Measurements from ENCODE around the gene CSNK1E.
A peak's percentile ranks its signal among the peaks of the same experiment; 100 is the strongest.

The CSNK1E gene

GRCh38 chr22:38276166-38276565, 41.1 kb downstream of the CSNK1E start:
- no peaks in the 10 kb centered on the region for H3K27me3 ChIP-seq (ENCODE audit: control insufficient read depth, insufficient read depth, low read length, poor library complexity, severe bottlenecking)
- no peaks in the 10 kb centered on the region for H3K36me3 ChIP-seq (ENCODE audit: control insufficient read depth, insufficient read depth, low read length)
- H3K4me3 ChIP-seq (ENCODE audit: insufficient read depth, low read depth, low read length): no peak overlapping the region
- H3K4me1 ChIP-seq (ENCODE audit: control insufficient read depth, insufficient read depth, low read length): peaks cover 17% of the 10 kb centered on the region
- H3K27ac ChIP-seq (ENCODE audit: insufficient read depth, low read depth, low read length, poor library complexity, severe bottlenecking): no peak overlapping the region
- WGBS, 2 experiments: 90 to 91% methylated on average over 2 of the region's 2 CpGs
- no peaks in the 10 kb centered on the region for H3K9me3 ChIP-seq (ENCODE audit: control insufficient read depth, low read length)

DNA sequence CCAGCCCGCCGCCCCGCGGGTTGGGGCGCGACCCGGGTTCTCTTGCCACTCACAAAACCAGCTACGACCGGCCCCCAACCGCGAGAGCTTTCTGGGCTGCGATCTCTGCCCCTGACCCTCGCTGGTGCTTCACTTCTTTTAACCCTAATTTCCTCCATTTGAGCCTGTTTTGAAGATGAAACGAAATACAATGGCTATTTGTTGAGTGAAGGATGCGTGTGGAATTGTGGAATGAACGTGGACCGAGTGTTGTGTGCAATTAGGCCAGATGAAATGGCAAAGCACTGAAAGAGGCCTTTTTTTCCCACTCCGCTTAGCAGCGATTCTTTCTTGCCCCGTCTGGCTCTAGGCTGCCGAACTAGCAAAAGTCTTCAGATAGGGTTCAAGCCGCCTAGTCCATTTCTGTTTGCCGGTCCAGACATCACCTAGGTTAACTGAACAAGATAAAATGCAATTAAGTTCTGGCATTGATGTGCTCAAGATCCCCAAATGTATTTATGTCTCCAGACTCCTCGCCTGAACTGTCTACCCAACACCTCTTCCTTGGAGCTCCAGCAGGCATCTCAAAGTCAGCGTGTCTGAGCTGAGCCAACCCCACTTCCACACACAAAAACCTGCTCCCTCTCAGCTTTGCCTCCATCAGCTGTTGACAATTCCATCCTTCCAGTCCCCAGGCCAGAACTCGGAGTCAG, 44.0 kb downstream of the CSNK1E start:
- 27 to 28% methylated on average over 26 of the region's 26 CpGs for WGBS, 2 experiments
- Histone ChIP-seq H3K9me3 (ENCODE audit: control insufficient read depth, low read length) (no peaks in the 10 kb centered on the region), H3K27me3 (ENCODE audit: control insufficient read depth, insufficient read depth, low read length, poor library complexity, severe bottlenecking) (no peaks in the 10 kb centered on the region), H3K4me1 (ENCODE audit: control insufficient read depth, insufficient read depth, low read length) (peaks cover 19% of the 10 kb centered on the region), H3K27ac (ENCODE audit: insufficient read depth, low read depth, low read length, poor library complexity, severe bottlenecking) (no peak overlapping the region), H3K4me3 (ENCODE audit: insufficient read depth, low read depth, low read length) (peak overlapping the region; percentile 65), H3K36me3 (ENCODE audit: control insufficient read depth, insufficient read depth, low read length) (no peaks in the 10 kb centered on the region)

DNA sequence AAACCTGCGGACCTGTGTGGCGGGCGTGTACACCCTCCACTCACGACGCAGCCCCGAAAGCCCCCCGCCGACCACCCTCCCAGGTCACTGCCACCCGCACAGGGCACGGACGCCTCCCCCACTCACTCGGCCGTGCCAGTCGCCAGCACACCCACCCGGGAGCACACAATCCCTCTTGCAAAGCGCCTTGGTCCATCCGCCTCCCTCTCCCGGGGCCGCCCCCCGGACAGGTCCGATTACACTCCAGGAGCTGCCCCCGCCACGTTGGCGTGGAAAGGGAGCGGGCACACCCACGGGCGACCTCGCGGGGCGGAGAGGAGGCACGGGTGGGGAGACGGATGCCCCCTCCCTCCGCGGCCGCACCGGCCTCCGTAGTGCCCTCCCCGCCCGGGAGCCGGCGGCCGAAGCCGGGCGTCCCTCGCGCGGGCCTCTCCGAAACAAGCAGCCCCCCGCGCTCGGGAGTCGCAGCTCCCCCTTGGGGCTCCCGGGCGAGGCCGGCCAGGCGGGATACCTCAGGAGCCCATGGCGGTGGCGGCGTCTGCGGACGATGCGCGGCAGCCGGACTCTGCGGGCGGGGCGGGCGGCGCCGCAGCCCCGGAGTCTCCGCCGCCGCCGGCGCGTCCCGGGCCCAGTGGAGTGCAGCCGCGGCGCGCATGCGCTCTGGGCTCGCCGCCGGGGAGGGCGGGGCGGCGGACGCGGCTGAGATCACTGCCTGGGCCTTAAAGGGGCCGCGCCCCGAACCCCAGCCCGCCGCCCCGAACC, 44.7 kb downstream of the CSNK1E start, which contains the start of gene TMEM184B:
Gene TMEM184B, minus strand, starts transcription at position 638 of the 762 bp plus-strand sequence. CDS start 25,049 bp downstream, outside the sequence.
- H3K4me1 ChIP-seq (ENCODE audit: control insufficient read depth, insufficient read depth, low read length): peaks cover 19% of the 10 kb centered on the region
- WGBS, 2 experiments: 0% methylated on average over 97 of the region's 97 CpGs
- H3K27me3 ChIP-seq (ENCODE audit: control insufficient read depth, insufficient read depth, low read length, poor library complexity, severe bottlenecking): no peaks in the 10 kb centered on the region
- no peaks in the 10 kb centered on the region for H3K9me3 ChIP-seq (ENCODE audit: control insufficient read depth, low read length)
- peak within 1 kb of the TSS; percentile 65 for H3K4me3 ChIP-seq (ENCODE audit: insufficient read depth, low read depth, low read length)
- H3K36me3 ChIP-seq (ENCODE audit: control insufficient read depth, insufficient read depth, low read length): no peaks in the 10 kb centered on the region
- no peak within 1 kb of the TSS for H3K27ac ChIP-seq (ENCODE audit: insufficient read depth, low read depth, low read length, poor library complexity, severe bottlenecking)

DNA sequence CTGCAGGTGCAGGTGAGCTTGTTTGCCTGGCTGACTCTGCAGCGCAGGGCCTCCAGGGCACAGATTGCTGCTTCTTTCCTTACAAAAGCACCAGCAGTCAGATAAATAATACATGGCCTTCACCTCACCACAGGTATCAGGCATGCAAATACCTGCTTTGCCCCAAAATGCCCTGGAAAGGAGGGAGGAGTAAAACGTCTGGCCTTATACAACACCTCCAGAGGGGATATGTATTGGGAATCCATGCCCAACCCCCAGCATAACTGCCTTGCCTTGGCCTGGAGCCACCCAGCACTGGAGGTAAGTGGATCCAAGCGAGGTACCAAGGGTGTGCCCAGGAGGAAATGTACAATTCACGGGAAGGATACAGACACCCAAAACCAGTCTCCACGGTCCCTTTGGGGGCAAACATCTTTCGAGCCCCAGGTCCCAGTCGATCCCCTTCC, 45.3 kb downstream of the CSNK1E start:
- Histone ChIP-seq H3K4me1 (ENCODE audit: control insufficient read depth, insufficient read depth, low read length) (peaks cover 19% of the 10 kb centered on the region), H3K36me3 (ENCODE audit: control insufficient read depth, insufficient read depth, low read length) (no peaks in the 10 kb centered on the region), H3K27me3 (ENCODE audit: control insufficient read depth, insufficient read depth, low read length, poor library complexity, severe bottlenecking) (no peaks in the 10 kb centered on the region), H3K9me3 (ENCODE audit: control insufficient read depth, low read length) (no peaks in the 10 kb centered on the region), H3K27ac (ENCODE audit: insufficient read depth, low read depth, low read length, poor library complexity, severe bottlenecking) (no peak overlapping the region), H3K4me3 (ENCODE audit: insufficient read depth, low read depth, low read length) (peak overlapping the region; percentile 65)
- 7 to 12% methylated on average over 7 of the region's 7 CpGs for WGBS, 2 experiments

DNA sequence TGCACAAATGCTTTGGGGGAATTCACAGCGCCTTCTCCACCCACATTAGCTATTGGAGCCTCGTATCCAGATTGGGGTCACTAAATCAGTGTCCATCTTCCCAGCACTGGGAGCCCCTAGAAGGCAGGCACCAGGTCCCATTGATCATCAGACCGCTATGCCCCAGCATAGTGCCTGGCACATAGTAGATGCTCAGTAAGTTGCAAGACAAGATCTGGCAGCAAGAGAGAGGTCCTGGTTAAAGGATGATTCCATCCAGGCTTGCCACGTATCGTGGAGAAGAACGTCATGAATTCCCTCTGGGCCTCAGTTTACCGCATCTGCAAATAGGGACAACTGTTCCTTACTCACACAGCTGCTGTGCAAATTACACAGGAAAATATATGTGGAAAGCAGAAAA, 46.1 kb downstream of the CSNK1E start:
- no peak overlapping the region for H3K27ac ChIP-seq (ENCODE audit: insufficient read depth, low read depth, low read length, poor library complexity, severe bottlenecking)
- H3K4me3 ChIP-seq (ENCODE audit: insufficient read depth, low read depth, low read length): no peak overlapping the region
- H3K27me3 ChIP-seq (ENCODE audit: control insufficient read depth, insufficient read depth, low read length, poor library complexity, severe bottlenecking): no peaks in the 10 kb centered on the region
- H3K9me3 ChIP-seq (ENCODE audit: control insufficient read depth, low read length): no peaks in the 10 kb centered on the region
- no peaks in the 10 kb centered on the region for H3K36me3 ChIP-seq (ENCODE audit: control insufficient read depth, insufficient read depth, low read length)
- 94 to 96% methylated on average over 7 of the region's 7 CpGs for WGBS, 2 experiments
- peaks cover 19% of the 10 kb centered on the region for H3K4me1 ChIP-seq (ENCODE audit: control insufficient read depth, insufficient read depth, low read length)

GRCh38 chr22:38270091-38270992, 46.9 kb downstream of the CSNK1E start:
- H3K4me1 ChIP-seq (ENCODE audit: control insufficient read depth, insufficient read depth, low read length): peaks cover 19% of the 10 kb centered on the region
- H3K36me3 ChIP-seq (ENCODE audit: control insufficient read depth, insufficient read depth, low read length): no peaks in the 10 kb centered on the region
- no peaks in the 10 kb centered on the region for H3K27me3 ChIP-seq (ENCODE audit: control insufficient read depth, insufficient read depth, low read length, poor library complexity, severe bottlenecking)
- H3K9me3 ChIP-seq (ENCODE audit: control insufficient read depth, low read length): no peaks in the 10 kb centered on the region
- H3K27ac ChIP-seq (ENCODE audit: insufficient read depth, low read depth, low read length, poor library complexity, severe bottlenecking): no peak overlapping the region
- H3K4me3 ChIP-seq (ENCODE audit: insufficient read depth, low read depth, low read length): no peak overlapping the region
- 71 to 76% methylated on average over 13 of the region's 13 CpGs for WGBS, 2 experiments

GRCh38 chr22:38269466-38269865, 47.8 kb downstream of the CSNK1E start:
- no peak overlapping the region for H3K27ac ChIP-seq (ENCODE audit: insufficient read depth, low read depth, low read length, poor library complexity, severe bottlenecking)
- H3K4me3 ChIP-seq (ENCODE audit: insufficient read depth, low read depth, low read length): no peak overlapping the region
- 92 to 95% methylated on average over 7 of the region's 7 CpGs for WGBS, 2 experiments
- no peaks in the 10 kb centered on the region for H3K27me3 ChIP-seq (ENCODE audit: control insufficient read depth, insufficient read depth, low read length, poor library complexity, severe bottlenecking)
- no peaks in the 10 kb centered on the region for H3K9me3 ChIP-seq (ENCODE audit: control insufficient read depth, low read length)
- H3K36me3 ChIP-seq (ENCODE audit: control insufficient read depth, insufficient read depth, low read length): no peaks in the 10 kb centered on the region
- peaks cover 19% of the 10 kb centered on the region for H3K4me1 ChIP-seq (ENCODE audit: control insufficient read depth, insufficient read depth, low read length)

GRCh38 chr22:38267086-38267485, 50.1 kb downstream of the CSNK1E start:
- H3K36me3 ChIP-seq (ENCODE audit: control insufficient read depth, insufficient read depth, low read length): no peaks in the 10 kb centered on the region
- H3K27me3 ChIP-seq (ENCODE audit: control insufficient read depth, insufficient read depth, low read length, poor library complexity, severe bottlenecking): no peaks in the 10 kb centered on the region
- peaks cover 10% of the 10 kb centered on the region for H3K4me1 ChIP-seq (ENCODE audit: control insufficient read depth, insufficient read depth, low read length)
- H3K27ac ChIP-seq (ENCODE audit: insufficient read depth, low read depth, low read length, poor library complexity, severe bottlenecking): no peak overlapping the region
- no peaks in the 10 kb centered on the region for H3K9me3 ChIP-seq (ENCODE audit: control insufficient read depth, low read length)
- 89 to 98% methylated on average over 4 of the region's 4 CpGs for WGBS, 2 experiments
- no peak overlapping the region for H3K4me3 ChIP-seq (ENCODE audit: insufficient read depth, low read depth, low read length)

DNA sequence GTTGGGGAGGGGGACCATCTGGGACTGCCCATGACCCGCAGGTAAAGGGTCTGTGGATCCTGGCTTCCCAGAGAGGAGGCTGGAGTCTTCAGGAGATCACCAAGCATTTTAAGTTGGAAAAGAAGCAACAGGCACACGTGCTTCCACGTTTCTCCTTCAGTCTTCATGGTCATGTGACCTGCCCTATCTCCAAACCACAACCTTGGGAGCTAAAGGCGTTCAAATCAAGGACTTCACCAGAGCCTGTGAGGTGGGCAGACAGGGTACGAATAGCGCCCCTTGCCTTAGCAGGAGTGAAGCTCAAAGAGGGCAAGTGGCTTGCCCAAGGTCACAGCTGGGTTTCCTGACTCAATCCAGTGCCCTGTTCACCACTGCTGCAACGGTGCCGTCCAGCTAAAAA, 51.1 kb downstream of the CSNK1E start:
- 79 to 80% methylated on average over 8 of the region's 8 CpGs for WGBS, 2 experiments
- Histone ChIP-seq H3K36me3 (ENCODE audit: control insufficient read depth, insufficient read depth, low read length) (no peaks in the 10 kb centered on the region), H3K9me3 (ENCODE audit: control insufficient read depth, low read length) (no peaks in the 10 kb centered on the region), H3K27me3 (ENCODE audit: control insufficient read depth, insufficient read depth, low read length, poor library complexity, severe bottlenecking) (no peaks in the 10 kb centered on the region), H3K4me1 (ENCODE audit: control insufficient read depth, insufficient read depth, low read length) (peaks cover 10% of the 10 kb centered on the region), H3K27ac (ENCODE audit: insufficient read depth, low read depth, low read length, poor library complexity, severe bottlenecking) (no peak overlapping the region), H3K4me3 (ENCODE audit: insufficient read depth, low read depth, low read length) (no peak overlapping the region)
